ENCODE data around the gene PRTFDC1.
"Not testable (repeated sequence)": the region's sequence is repeated elsewhere in the genome, so short reads cannot be mapped to it uniquely, and the experiment has no call there.

GRCh38 chr10:24924483-24924882, 27.9 kb downstream of the PRTFDC1 start:
- not testable (repeated sequence) for TF ChIP-seq POLR2A (IDR thresholded peaks at IDR 0.05); CTCF (IDR thresholded peaks at IDR 0.05); POLR2AphosphoS5 (IDR thresholded peaks at IDR 0.05; ENCODE audit: insufficient read depth in 1 of 2, low read depth in 1 of 2)
